Measurements from ENCODE around the gene PAX5.

PAX5 gene

GRCh38 chr9:36928670-36929349 lies 105.3 kb downstream of the PAX5 start (continued):
- TF ChIP-seq TSHZ1 (tag by site-specific recombination; IDR thresholded peaks at IDR 0.05; ENCODE audit: borderline replicate concordance) (peak; percentile 83; the same call in 1 of the 2 replicates), ZNF791 (tag by site-specific recombination; IDR thresholded peaks at IDR 0.05) (no peak), ZNF776 (tag by site-specific recombination; IDR thresholded peaks at IDR 0.05; ENCODE audit: borderline replicate concordance) (no peak), ZNF624 (tag by site-specific recombination; IDR thresholded peaks at IDR 0.05) (no peak), ZNF146 (tag by site-specific recombination; IDR thresholded peaks at IDR 0.05) (no peak), ZNF416 (tag by site-specific recombination; IDR thresholded peaks at IDR 0.05) (no peak), BCL11B (tag by site-specific recombination; IDR thresholded peaks at IDR 0.05; ENCODE audit: low read depth) (no peak), ZNF121 (tag by site-specific recombination; IDR thresholded peaks at IDR 0.05) (no peak), ZNF704 (tag by site-specific recombination; IDR thresholded peaks at IDR 0.05) (no peak), ZNF521 (tag by site-specific recombination; IDR thresholded peaks at IDR 0.05) (no peak), ZNF133 (tag by site-specific recombination; IDR thresholded peaks at IDR 0.05) (no peak), GLI2 (tag by site-specific recombination; IDR thresholded peaks at IDR 0.05; ENCODE audit: borderline replicate concordance, low read depth) (peak; percentile 72; the same call in 1 of the 2 replicates), ZSCAN4 (tag by site-specific recombination; IDR thresholded peaks at IDR 0.05) (no peak), ZNF354C (tag by site-specific recombination; IDR thresholded peaks at IDR 0.05; ENCODE audit: borderline replicate concordance, low read depth) (no peak), ZBTB26 (tag by site-specific recombination; optimal IDR thresholded peaks at IDR 0.05) (no peak), ZNF555 (tag by site-specific recombination; conservative IDR thresholded peaks at IDR 0.05) (no peak), ZNF184 (tag by site-specific recombination; IDR thresholded peaks at IDR 0.05) (no peak), ZBTB21 (tag by site-specific recombination; IDR thresholded peaks at IDR 0.05) (no peak), ZNF391 (tag by site-specific recombination; IDR thresholded peaks at IDR 0.05; ENCODE audit: borderline replicate concordance, low read depth) (no peak), OSR2 (tag by site-specific recombination; IDR thresholded peaks at IDR 0.05) (peak; percentile 87), ZNF626 (tag by site-specific recombination; IDR thresholded peaks at IDR 0.05) (no peak), ZNF292 (tag by site-specific recombination; IDR thresholded peaks at IDR 0.05; ENCODE audit: borderline replicate concordance, low read depth) (no peak), PRDM2 (tag by site-specific recombination; IDR thresholded peaks at IDR 0.05; ENCODE audit: borderline replicate concordance) (no peak), GLIS1 (tag by site-specific recombination; IDR thresholded peaks at IDR 0.05) (peak; percentile 97), ELK4 (IDR thresholded peaks at IDR 0.05; ENCODE audit: borderline replicate concordance, low read depth, low read length) (no peak)

Data from HEK293 (cell line).